HCT116 (cell line): ENCODE measurements around the gene LTBP1. TPM values are rescaled to one million over a fixed set of nuclear protein-coding genes. Genes with fewer than 3 reads are reported as not detected.
A peak's percentile ranks its signal among the peaks of the same experiment; 100 is the strongest.

Experiments used
- ATAC-seq: fragments of 200-7000 bp; cut with Tn5 transposase; 2 replicates; pipeline ENCODE4 v1.9.1; 2020; ENCODE audit warnings: mild to moderate bottlenecking, moderate library complexity
- BruUV-seq: library from RNA; stranded (reverse); fragments of 400-500 nt; replicated peaks from 2 replicates; lab custom pipeline; 2021; lab: Mats Ljungman, UMichigan
- CTCF ChIA-PET: fragments of 300-600 bp; sonication (Branson Sonifier 250); formaldehyde crosslinking; loops from one replicate; lab custom pipeline; 2021; ENCODE audit warnings: antibody characterized with exemption; lab: Charles Lee
- POLR2A ChIA-PET: fragments of 300-600, 350-600 bp; sonication (Branson Sonifier 250); formaldehyde crosslinking; loops from one replicate; lab custom pipeline; 2021; ENCODE audit warnings: antibody characterized with exemption; lab: Charles Lee
- RAD21 ChIA-PET, 2 experiments: fragments of 300-600 bp; sonication (Branson Sonifier 250); formaldehyde crosslinking; loops; one replicate each; lab custom pipeline; 2023; ENCODE audit warnings: low total read pairs in 2 of 2; ENCODE audit not compliant: uncharacterized antibody in 2 of 2, unreplicated experiment in 2 of 2, low non-redundant PET in 1 of 2; lab: Charles Lee
- DNase-seq: peaks from one replicate; pipeline ENCODE4 v3.0.0-alpha.2; 2010; ENCODE audit warnings: low read depth, low spot score
- H2AFZ ChIP-seq: fragments of 200-600 bp; shearing (Covaris generic), sonication (generic); 2 replicates; pipeline ENCODE4 v1.6.1; 2017; ENCODE audit warnings: low read depth, mixed run types, mixed read lengths, antibody characterized with exemption, low read length; ENCODE audit not compliant: poor library complexity, severe bottlenecking
- H3K27ac ChIP-seq: 2 replicates; pipeline ENCODE4 v1.5.1; 2012; ENCODE audit warnings: low read depth, low read length
- H3K27me3 ChIP-seq: fragments of 200-600 bp; sonication (generic); 2 replicates; pipeline ENCODE4 v1.6.1; 2016; ENCODE audit warnings: mixed run types, low read length, mixed read lengths; ENCODE audit not compliant: insufficient read depth
- H3K36me3 ChIP-seq, 2 experiments: fragments of 200-500 bp in 1 of 2; fragments of 200-600 bp in 1 of 2; sonication (Bioruptor generic) in 1 of 2; sonication (generic) in 1 of 2; 2 replicates each; pipeline versions ENCODE4 v1.5.1 to v1.6.1; 2014 to 2016; ENCODE audit warnings: low read length in 2 of 2, inconsistent platforms in 1 of 2, mixed read lengths in 1 of 2, mixed run types in 1 of 2; ENCODE audit not compliant: insufficient read depth in 2 of 2, control insufficient read depth in 1 of 2
- H3K4me1 ChIP-seq, 2 experiments: fragments of 200-600 bp in 1 of 2; sonication (generic) in 1 of 2; 2 replicates each; pipeline versions ENCODE4 v1.5.1 to v1.6.1; 2012 to 2017; ENCODE audit warnings: low read length in 2 of 2, inconsistent platforms in 1 of 2, mild to moderate bottlenecking in 1 of 2, mixed read lengths in 1 of 2, mixed run types in 1 of 2, moderate library complexity in 1 of 2; ENCODE audit not compliant: insufficient read depth in 2 of 2, control insufficient read depth in 1 of 2
- H3K4me2 ChIP-seq: fragments of 200-600 bp; sonication (generic); 2 replicates; pipeline ENCODE4 v1.6.1; 2017; ENCODE audit warnings: mixed run types, low read length, mixed read lengths
- H3K4me3 ChIP-seq, 2 experiments: fragments of 200-600 bp in 1 of 2; sonication (generic) in 1 of 2; replicated peaks in 1 of 2; 2 replicates each; pipeline ENCODE4 v1.5.1; 2011 to 2016; ENCODE audit warnings: low read length in 2 of 2, control low read depth in 1 of 2, low read depth in 1 of 2, mild to moderate bottlenecking in 1 of 2, mixed read lengths in 1 of 2, mixed run types in 1 of 2
- H3K79me2 ChIP-seq: fragments of 200-600 bp; sonication (generic); 2 replicates; pipeline ENCODE4 v1.6.1; 2017; ENCODE audit warnings: mild to moderate bottlenecking, mixed run types, low read length, moderate library complexity, mixed read lengths; ENCODE audit not compliant: insufficient read depth
- H3K9ac ChIP-seq: fragments of 200-600 bp; sonication (generic); 2 replicates; pipeline ENCODE4 v1.6.1; 2016; ENCODE audit warnings: low read length, mixed read lengths
- H3K9me2 ChIP-seq: fragments of 200-600 bp; sonication (generic), shearing (Covaris generic); 2 replicates; pipeline ENCODE4 v1.6.1; 2017; ENCODE audit warnings: mixed run types, mild to moderate bottlenecking, moderate library complexity; ENCODE audit not compliant: insufficient read depth
- H3K9me3 ChIP-seq, 2 experiments: fragments of 200-500 bp in 1 of 2; fragments of 200-600 bp in 1 of 2; sonication (Bioruptor generic) in 1 of 2; sonication (generic) in 1 of 2; 2 replicates each; pipeline ENCODE4 v1.6.1; 2014 to 2017; ENCODE audit warnings: low read length in 2 of 2, mixed read lengths in 2 of 2, inconsistent platforms in 1 of 2, low read depth in 1 of 2, mild to moderate bottlenecking in 1 of 2, mixed run types in 1 of 2, moderate library complexity in 1 of 2; ENCODE audit not compliant: control insufficient read depth in 1 of 2, insufficient read depth in 1 of 2
- H4K20me1 ChIP-seq: fragments of 200-600 bp; sonication (generic), shearing (Covaris generic); 2 replicates; pipeline ENCODE4 v1.6.1; 2017; ENCODE audit warnings: mixed run types, mild to moderate bottlenecking, moderate library complexity; ENCODE audit not compliant: insufficient read depth
- CEBPB ChIP-seq: IDR thresholded peaks from 2 replicates; pipeline ENCODE4 v1.6.1; 2012; ENCODE audit warnings: low read depth
- CTCF ChIP-seq, 3 experiments: fragments of 200-600 bp in 1 of 3; sonication (generic) in 1 of 3; IDR thresholded peaks in 2 of 3; conservative IDR thresholded peaks in 1 of 3; 2 replicates each; pipeline ENCODE4 v1.5.1; 2012 to 2017; ENCODE audit warnings: low read depth in 2 of 3, low read length in 2 of 3, antibody characterized with exemption in 1 of 3, borderline replicate concordance in 1 of 3, control low read depth in 1 of 3, mild to moderate bottlenecking in 1 of 3, mixed read lengths in 1 of 3, mixed run types in 1 of 3, moderate library complexity in 1 of 3; ENCODE audit not compliant: insufficient read depth in 1 of 3
- EGR1 ChIP-seq: IDR thresholded peaks from 2 replicates; pipeline ENCODE4 v1.6.1; 2012; ENCODE audit warnings: low read depth
- EZH2 ChIP-seq: fragments of 200-600 bp; sonication (generic); IDR thresholded peaks from 2 replicates; pipeline ENCODE4 v1.6.1; 2017; ENCODE audit warnings: antibody characterized with exemption, mixed run types
- FOSL1 ChIP-seq: IDR thresholded peaks from 2 replicates; pipeline ENCODE4 v1.6.1; 2012; ENCODE audit warnings: low read depth
- JUND ChIP-seq: IDR thresholded peaks from 2 replicates; pipeline ENCODE4 v1.6.1; 2012
- MAX ChIP-seq: IDR thresholded peaks from 2 replicates; pipeline ENCODE4 v1.6.1; 2012
- RAD21 ChIP-seq: IDR thresholded peaks from 2 replicates; pipeline ENCODE4 v1.6.1; 2012; ENCODE audit warnings: low read depth, mild to moderate bottlenecking
- SIN3A ChIP-seq: IDR thresholded peaks from 2 replicates; pipeline ENCODE4 v1.6.1; 2012; ENCODE audit warnings: low read depth
- SP1 ChIP-seq: IDR thresholded peaks from 2 replicates; pipeline ENCODE4 v1.6.1; 2012; ENCODE audit warnings: low read depth
- SRF ChIP-seq: IDR thresholded peaks from 2 replicates; pipeline ENCODE4 v1.6.1; 2012; ENCODE audit warnings: low read depth
- ZFX ChIP-seq: fragments of 450-650 bp; IDR thresholded peaks from 2 replicates; pipeline ENCODE4 v1.6.1; 2017
- intact Hi-C: fragments of 100-400 bp; cut with micrococcal nuclease; formaldehyde crosslinking; loops from 2 replicates; pipeline ENCODE4 v1.10.0; 2022
- total RNA-seq: library from RNA; stranded (reverse); gene quantifications from one replicate; pipeline ENCODE4 v1.2.1, GENCODE V29; 2021; ENCODE audit not compliant: unreplicated experiment

Gene LTBP1
- total RNA-seq, 1 experiment from 2014 or later, result 5.1 TPM

- Histone ChIP-seq H3K27me3 (no peaks in the 10 kb centered on the region), H3K9me2 (no peaks in the 10 kb centered on the region), H3K4me2 (peak overlapping the region; percentile 59), H3K36me3 (no peaks in the 10 kb centered on the region), H3K4me1 (peaks cover 14 to 47% of the 10 kb centered on the region in 2 experiments), H3K4me3 (no peak overlapping the region), H3K27ac (no peak overlapping the region), H3K79me2 (no peaks in the 10 kb centered on the region), H3K9me3 (no peaks in the 10 kb centered on the region), H2AFZ (no peak overlapping the region), H4K20me1 (no peaks in the 10 kb centered on the region), H3K9ac (no peak overlapping the region)
- ATAC-seq, result no peak
- ChIA-PET RAD21 (no interaction called here), POLR2A (no interaction called here), CTCF (no interaction called here)
- intact Hi-C loops, result no loop called here
- BruUV-seq, result no TSS peak
- TF ChIP-seq CEBPB (no peak), JUND (peak; percentile 35), SIN3A (no peak), ZFX (no peak), SP1 (peak; percentile 39; the same call in 1 of the 2 replicates), CTCF (IDR thresholded peaks at IDR 0.05 in 2 of 3, conservative IDR thresholded peaks at IDR 0.05 in 1 of 3; ENCODE audit: borderline replicate concordance in 1 of 3, insufficient read depth in 1 of 3, low read depth in 2 of 3, low read length in 2 of 3) (no peak), SRF (no peak), RAD21 (no peak), EZH2 (no peak), MAX (no peak), EGR1 (no peak), FOSL1 (peak; percentile 60; the same call in 1 of the 2 replicates)
- no peak for DNase-seq
These were observed 121.5 kb downstream of the LTBP1 start for GRCh38 chr2:33068261-33068660.
